NCI-H446 treated with DMSO at 0.1 percent for 48 hours (cell line): ENCODE data around the gene FGF4.

Source experiments
- DNase-seq: peaks from one replicate; lab custom pipeline; 2025; lab: John Stamatoyannopoulos, UW

FGF4 gene

GRCh38 chr11:69807106-69807815 is 32.1 kb upstream of the FGF4 start:
- DNase-seq: no peak

- no peak for DNase-seq
Measured at GRCh38 chr11:69804769-69805508, 29.8 kb upstream of the FGF4 start.

GRCh38 chr11:69803604-69804218 is 28.6 kb upstream of the FGF4 start:
- no peak for DNase-seq

- DNase-seq: no peak
Measured at GRCh38 chr11:69803022-69803421, 27.9 kb upstream of the FGF4 start.

- DNase-seq: no peak
Measured at GRCh38 chr11:69802590-69802989, 27.4 kb upstream of the FGF4 start.

- DNase-seq: no peak
Measured at GRCh38 chr11:69801513-69802335, 26.6 kb upstream of the FGF4 start.

GRCh38 chr11:69800278-69800677 is 25.1 kb upstream of the FGF4 start:
- DNase-seq: no peak

GRCh38 chr11:69799582-69799981 is 24.4 kb upstream of the FGF4 start:
- DNase-seq: no peak

GRCh38 chr11:69799097-69799496 is 24.0 kb upstream of the FGF4 start:
- no peak for DNase-seq

- DNase-seq: no peak
Measured at GRCh38 chr11:69797737-69798528, 22.8 kb upstream of the FGF4 start.

- no peak for DNase-seq
Measured at GRCh38 chr11:69797156-69797555, 22.0 kb upstream of the FGF4 start.

GRCh38 chr11:69796063-69796462 is 20.9 kb upstream of the FGF4 start:
- no peak for DNase-seq

GRCh38 chr11:69791276-69792180 is 16.4 kb upstream of the FGF4 start:
- no peak for DNase-seq

- DNase-seq: no peak
Measured at GRCh38 chr11:69788956-69789355, 13.8 kb upstream of the FGF4 start.

- no peak for DNase-seq
Measured at GRCh38 chr11:69787906-69788305, 12.8 kb upstream of the FGF4 start.

- no peak for DNase-seq
Measured at GRCh38 chr11:69787457-69787856, 12.3 kb upstream of the FGF4 start.

GRCh38 chr11:69781241-69781640 is 6.1 kb upstream of the FGF4 start:
- no peak for DNase-seq

- no peak for DNase-seq
Measured at GRCh38 chr11:69778373-69778772, 3.2 kb upstream of the FGF4 start.

GRCh38 chr11:69774354-69775162 is 583 bp downstream of the FGF4 start:
- no peak for DNase-seq
